ENCODE results near the gene XRCC5.

XRCC5 gene

DNA sequence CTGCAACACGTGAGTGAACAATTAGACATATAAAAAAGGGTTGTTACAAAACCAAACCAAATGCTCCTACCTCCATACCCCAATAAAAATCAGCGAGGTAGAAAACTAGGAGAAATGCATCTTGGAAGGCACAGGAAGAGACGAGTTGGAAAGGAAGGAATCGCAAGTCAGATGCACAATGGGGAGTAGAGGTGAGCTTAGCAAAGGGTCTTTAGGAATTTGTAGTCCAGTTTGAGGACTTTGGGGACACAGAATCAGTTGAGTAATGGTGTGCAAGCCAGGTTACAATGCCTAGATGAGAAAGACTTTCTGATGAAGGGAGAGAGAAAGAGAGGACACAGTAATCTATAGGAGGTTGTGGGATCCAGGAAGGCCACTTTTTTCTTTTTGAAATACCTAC lies 35.7 kb downstream of the XRCC5 start:
- Histone ChIP-seq H3K27ac (ENCODE audit: low read length) (no peak overlapping the region), H3K36me3 (ENCODE audit: control insufficient read depth in 1 of 2, insufficient read depth in 2 of 2, low read length in 2 of 2) (peaks cover 70 to 75% of the 10 kb centered on the region in 2 donors), H3K4me1 (ENCODE audit: control insufficient read depth in 1 of 2, insufficient read depth in 2 of 2, low read length in 2 of 2) (no peaks in the 10 kb centered on the region), H3K9me3 (ENCODE audit: control insufficient read depth in 1 of 2, low read length in 2 of 2) (no peaks in the 10 kb centered on the region), H3K27me3 (ENCODE audit: low read depth, low read length) (no peaks in the 10 kb centered on the region), H3K4me3 (ENCODE audit: low read depth in 1 of 2, low read length in 2 of 2) (no peak overlapping the region)

DNA sequence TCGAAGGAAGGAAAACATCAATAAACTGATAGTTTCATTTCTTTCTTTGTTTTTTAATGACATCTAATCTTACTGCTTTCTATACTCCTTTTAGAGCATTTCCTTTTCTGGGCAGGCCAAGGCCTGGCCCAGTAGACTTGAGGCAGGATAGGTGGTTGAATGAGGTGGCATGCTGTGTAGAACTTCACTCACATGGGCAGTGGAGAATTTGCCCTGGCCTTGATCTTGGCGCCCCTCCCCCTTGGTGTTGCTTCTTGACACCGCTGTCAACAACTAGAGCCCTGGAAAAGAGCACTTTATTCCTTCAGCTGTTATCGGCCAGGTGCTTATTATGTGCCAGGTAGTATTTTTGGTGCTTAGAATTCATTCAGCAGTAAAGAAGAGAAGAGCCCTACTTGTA lies 37.4 kb downstream of the XRCC5 start:
- Histone ChIP-seq H3K27me3 (ENCODE audit: low read depth, low read length) (no peaks in the 10 kb centered on the region), H3K9me3 (ENCODE audit: control insufficient read depth in 1 of 2, low read length in 2 of 2) (no peaks in the 10 kb centered on the region), H3K36me3 (ENCODE audit: control insufficient read depth in 1 of 2, insufficient read depth in 2 of 2, low read length in 2 of 2) (peaks cover 71 to 74% of the 10 kb centered on the region in 2 donors), H3K4me1 (ENCODE audit: control insufficient read depth in 1 of 2, insufficient read depth in 2 of 2, low read length in 2 of 2) (no peaks in the 10 kb centered on the region), H3K4me3 (ENCODE audit: low read depth in 1 of 2, low read length in 2 of 2) (no peak overlapping the region), H3K27ac (ENCODE audit: low read length) (no peak overlapping the region)

DNA sequence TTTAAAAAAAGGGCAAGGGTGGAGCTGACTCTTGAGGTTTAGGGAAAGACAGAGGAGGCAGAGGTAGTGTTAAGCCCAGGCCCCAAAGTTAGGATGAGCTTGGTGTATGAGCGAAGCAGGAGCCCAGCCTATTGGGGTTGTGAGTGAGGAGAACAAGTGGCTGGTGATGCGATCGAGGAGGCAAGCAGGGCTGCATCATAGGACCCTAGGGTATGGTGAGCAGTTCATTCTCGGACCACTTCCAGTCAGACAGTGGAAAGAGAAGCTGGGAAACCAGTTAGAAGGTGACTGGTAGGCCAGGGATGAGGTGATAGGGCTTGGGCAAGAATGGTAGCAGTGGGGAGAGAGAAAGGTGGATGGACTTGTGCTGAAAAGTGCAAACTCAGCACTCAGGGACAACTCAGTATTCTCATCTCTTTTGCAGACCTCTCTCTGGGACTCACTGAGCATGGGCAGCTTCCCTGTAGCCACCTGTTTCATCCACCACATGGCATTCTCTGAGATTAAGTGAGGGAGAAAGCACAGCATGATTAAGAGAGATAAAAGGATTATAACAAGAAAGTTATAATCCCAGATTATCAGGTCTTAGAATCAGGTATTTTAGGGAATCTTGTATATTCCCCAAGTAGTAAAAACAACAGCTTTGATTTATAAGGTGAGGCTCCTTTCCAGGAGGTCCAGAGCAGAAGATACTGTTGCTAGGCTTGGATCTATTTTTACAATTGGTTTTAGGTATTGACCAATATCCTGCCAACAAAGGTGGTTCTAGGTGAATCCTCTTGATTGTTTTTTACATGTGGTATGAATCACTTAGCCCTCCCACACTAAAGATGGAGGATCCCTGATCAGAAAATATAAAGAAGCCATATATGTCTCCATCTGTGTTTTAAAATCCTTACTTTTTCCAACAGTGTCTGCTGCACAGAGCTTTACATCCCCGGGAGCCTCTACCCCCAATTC lies 38.3 kb downstream of the XRCC5 start:
- no peaks in the 10 kb centered on the region for H3K27me3 ChIP-seq (ENCODE audit: low read depth, low read length)
- H3K4me3 ChIP-seq (ENCODE audit: low read depth in 1 of 2, low read length in 2 of 2) = no peak overlapping the region
- peaks cover 70 to 76% of the 10 kb centered on the region in 2 donors for H3K36me3 ChIP-seq (ENCODE audit: control insufficient read depth in 1 of 2, insufficient read depth in 2 of 2, low read length in 2 of 2)
- H3K9me3 ChIP-seq (ENCODE audit: control insufficient read depth in 1 of 2, low read length in 2 of 2) = no peaks in the 10 kb centered on the region
- H3K27ac ChIP-seq (ENCODE audit: low read length) = no peak overlapping the region
- H3K4me1 ChIP-seq (ENCODE audit: control insufficient read depth in 1 of 2, insufficient read depth in 2 of 2, low read length in 2 of 2) = no peaks in the 10 kb centered on the region

DNA sequence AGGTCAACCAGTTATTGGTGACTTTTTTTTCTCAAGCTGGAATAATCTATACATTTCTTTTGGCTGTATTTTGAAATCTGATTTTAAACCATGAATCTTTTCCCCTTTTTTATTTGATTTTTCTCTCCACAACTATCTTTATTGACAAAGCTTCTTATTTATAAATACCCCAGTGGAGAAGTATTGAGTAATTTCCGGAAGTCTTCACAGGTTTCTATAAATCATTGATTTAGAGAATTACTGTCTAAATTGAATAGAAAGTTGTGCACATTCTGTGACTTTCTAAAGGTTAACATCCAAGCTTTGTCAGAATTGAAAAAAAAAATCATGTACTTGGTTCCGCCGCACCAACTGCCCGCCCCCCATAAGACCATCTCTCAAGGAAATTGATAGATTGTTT lies 39.8 kb downstream of the XRCC5 start:
- Histone ChIP-seq H3K27ac (ENCODE audit: low read length) (no peak overlapping the region), H3K4me1 (ENCODE audit: control insufficient read depth in 1 of 2, insufficient read depth in 2 of 2, low read length in 2 of 2) (no peaks in the 10 kb centered on the region), H3K36me3 (ENCODE audit: control insufficient read depth in 1 of 2, insufficient read depth in 2 of 2, low read length in 2 of 2) (peaks cover 58 to 80% of the 10 kb centered on the region in 2 donors), H3K4me3 (ENCODE audit: low read depth in 1 of 2, low read length in 2 of 2) (no peak overlapping the region), H3K27me3 (ENCODE audit: low read depth, low read length) (no peaks in the 10 kb centered on the region), H3K9me3 (ENCODE audit: control insufficient read depth in 1 of 2, low read length in 2 of 2) (no peaks in the 10 kb centered on the region)

DNA sequence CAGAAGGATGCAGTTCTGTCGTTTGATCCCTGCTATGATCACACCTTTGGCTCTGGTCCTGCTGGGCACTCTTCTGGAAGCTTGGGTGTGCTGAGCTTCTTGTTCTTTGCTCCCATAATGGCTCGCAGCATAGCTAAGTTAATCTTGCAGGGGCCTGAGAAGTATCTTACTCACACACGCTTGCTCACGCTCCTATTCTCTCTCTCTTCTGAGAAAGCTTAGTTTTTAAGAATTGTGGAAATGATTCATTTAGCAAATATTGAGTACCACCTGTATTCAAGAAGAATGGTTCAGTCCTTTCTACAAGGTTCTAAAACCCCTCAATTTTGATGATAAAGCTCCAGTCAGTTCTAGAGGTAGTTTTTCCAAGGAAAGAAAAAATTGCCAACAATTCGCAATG lies 40.6 kb downstream of the XRCC5 start:
- Histone ChIP-seq H3K36me3 (ENCODE audit: control insufficient read depth in 1 of 2, insufficient read depth in 2 of 2, low read length in 2 of 2) (peaks cover 56 to 78% of the 10 kb centered on the region in 2 donors), H3K4me3 (ENCODE audit: low read depth in 1 of 2, low read length in 2 of 2) (no peak overlapping the region), H3K27me3 (ENCODE audit: low read depth, low read length) (no peaks in the 10 kb centered on the region), H3K9me3 (ENCODE audit: control insufficient read depth in 1 of 2, low read length in 2 of 2) (no peaks in the 10 kb centered on the region), H3K27ac (ENCODE audit: low read length) (no peak overlapping the region), H3K4me1 (ENCODE audit: control insufficient read depth in 1 of 2, insufficient read depth in 2 of 2, low read length in 2 of 2) (no peaks in the 10 kb centered on the region)

DNA sequence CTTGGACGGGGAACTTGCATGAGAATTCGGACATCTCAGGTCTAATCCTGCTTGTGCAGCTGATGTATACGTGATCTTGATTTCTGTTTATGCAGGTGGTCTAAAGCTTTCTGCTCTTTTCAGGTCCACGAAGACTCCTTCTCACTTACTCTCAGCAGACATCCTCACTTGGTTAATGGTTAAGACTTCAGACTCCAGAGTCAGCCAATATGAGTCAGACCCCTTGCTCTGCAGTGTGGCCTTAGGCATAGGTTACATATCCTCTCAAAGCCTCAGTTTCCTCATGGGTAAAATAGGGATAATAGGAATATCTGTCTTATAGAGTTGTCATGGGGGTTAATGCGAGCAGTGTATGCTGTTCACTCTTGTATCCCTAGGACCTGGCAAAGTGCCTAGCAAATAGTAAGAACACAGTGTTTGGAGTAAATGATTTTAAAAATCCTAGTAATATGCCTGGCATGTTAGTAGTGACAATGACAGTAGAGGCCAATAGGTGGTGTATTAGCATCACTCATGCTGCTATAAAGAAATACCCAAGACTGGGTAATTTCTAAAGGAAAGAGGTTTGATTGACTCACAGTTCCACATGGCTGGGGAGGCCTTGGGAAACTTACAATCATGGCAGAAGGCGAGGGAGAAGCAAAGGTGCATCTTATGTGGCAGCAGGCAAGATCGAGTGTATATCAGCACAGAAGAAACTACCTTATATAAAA lies 42.3 kb downstream of the XRCC5 start:
- Histone ChIP-seq H3K27ac (ENCODE audit: low read length) (no peak overlapping the region), H3K9me3 (ENCODE audit: control insufficient read depth in 1 of 2, low read length in 2 of 2) (no peaks in the 10 kb centered on the region), H3K4me3 (ENCODE audit: low read depth in 1 of 2, low read length in 2 of 2) (no peak overlapping the region), H3K27me3 (ENCODE audit: low read depth, low read length) (no peaks in the 10 kb centered on the region), H3K4me1 (ENCODE audit: control insufficient read depth in 1 of 2, insufficient read depth in 2 of 2, low read length in 2 of 2) (no peaks in the 10 kb centered on the region), H3K36me3 (ENCODE audit: control insufficient read depth in 1 of 2, insufficient read depth in 2 of 2, low read length in 2 of 2) (peaks cover 64 to 72% of the 10 kb centered on the region in 2 donors)

DNA sequence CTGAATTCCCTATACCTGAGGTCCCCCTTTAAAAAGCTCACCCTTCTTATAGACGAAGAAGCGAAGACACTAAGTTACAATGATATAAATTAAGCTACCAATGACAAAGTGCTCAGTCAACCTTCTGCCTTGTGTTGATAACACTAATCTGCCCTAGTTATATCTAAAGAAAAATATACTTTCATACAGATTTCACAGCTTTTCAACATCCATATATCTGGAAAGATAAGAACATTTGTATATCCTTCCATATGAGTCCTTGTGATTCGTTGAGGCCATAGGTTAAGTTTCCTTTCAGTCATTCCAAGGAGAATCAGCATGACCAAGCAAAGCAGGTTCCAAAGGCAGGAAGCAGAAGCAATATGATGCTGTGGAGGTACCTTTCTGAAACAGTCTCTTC lies 46.8 kb downstream of the XRCC5 start:
- Histone ChIP-seq H3K9me3 (ENCODE audit: control insufficient read depth in 1 of 2, low read length in 2 of 2) (no peaks in the 10 kb centered on the region), H3K27me3 (ENCODE audit: low read depth, low read length) (no peaks in the 10 kb centered on the region), H3K4me3 (ENCODE audit: low read depth in 1 of 2, low read length in 2 of 2) (no peak overlapping the region), H3K36me3 (ENCODE audit: control insufficient read depth in 1 of 2, insufficient read depth in 2 of 2, low read length in 2 of 2) (peaks cover 44 to 45% of the 10 kb centered on the region in 2 donors), H3K27ac (ENCODE audit: low read length) (no peak overlapping the region), H3K4me1 (ENCODE audit: control insufficient read depth in 1 of 2, insufficient read depth in 2 of 2, low read length in 2 of 2) (no peaks in the 10 kb centered on the region)

DNA sequence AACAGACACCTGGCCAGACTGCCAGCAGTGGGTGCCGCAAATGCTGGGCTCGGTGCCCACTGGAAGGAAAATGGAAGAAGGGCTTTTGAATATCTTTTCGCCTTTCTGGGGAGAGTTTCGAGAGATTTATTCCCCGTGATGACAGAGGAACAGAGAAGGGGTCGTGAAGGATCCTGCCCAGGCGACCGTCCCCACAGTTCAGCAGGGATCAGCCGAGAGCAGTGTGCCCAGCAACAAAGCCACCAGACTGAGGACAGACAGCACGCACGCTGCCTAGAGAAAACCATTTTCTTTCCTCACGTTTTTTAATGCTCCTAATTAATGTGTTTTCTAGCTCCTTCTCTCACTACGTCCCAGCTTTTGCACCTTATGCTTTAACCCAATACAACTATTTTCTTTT lies 47.7 kb downstream of the XRCC5 start:
- Histone ChIP-seq H3K4me3 (ENCODE audit: low read depth in 1 of 2, low read length in 2 of 2) (no peak overlapping the region), H3K27ac (ENCODE audit: low read length) (no peak overlapping the region), H3K27me3 (ENCODE audit: low read depth, low read length) (no peaks in the 10 kb centered on the region), H3K9me3 (ENCODE audit: control insufficient read depth in 1 of 2, low read length in 2 of 2) (no peaks in the 10 kb centered on the region), H3K36me3 (ENCODE audit: control insufficient read depth in 1 of 2, insufficient read depth in 2 of 2, low read length in 2 of 2) (peaks cover 44 to 45% of the 10 kb centered on the region in 2 donors), H3K4me1 (ENCODE audit: control insufficient read depth in 1 of 2, insufficient read depth in 2 of 2, low read length in 2 of 2) (no peaks in the 10 kb centered on the region)

DNA sequence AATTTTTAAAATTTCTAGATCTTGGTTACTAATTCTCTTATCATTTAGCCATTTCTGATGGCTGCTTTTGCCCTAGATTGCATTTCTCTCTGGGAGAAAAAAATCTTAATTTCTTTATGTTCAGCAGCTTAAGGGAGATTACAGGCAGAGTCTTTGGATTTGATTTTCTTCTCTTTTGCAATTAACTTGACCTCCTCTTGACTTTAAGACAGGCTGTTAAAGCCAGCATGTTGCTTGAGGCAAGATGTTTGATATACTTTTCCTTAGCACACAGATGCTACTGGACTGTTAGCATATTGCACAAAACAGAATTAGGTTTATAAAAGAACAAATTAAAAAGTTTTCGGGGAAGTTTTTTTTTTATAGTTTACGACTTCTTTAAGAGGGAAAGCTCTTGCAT lies 50.0 kb downstream of the XRCC5 start:
- H3K36me3 ChIP-seq (ENCODE audit: control insufficient read depth in 1 of 2, insufficient read depth in 2 of 2, low read length in 2 of 2) = peaks cover 47 to 63% of the 10 kb centered on the region in 2 donors
- H3K27me3 ChIP-seq (ENCODE audit: low read depth, low read length) = no peaks in the 10 kb centered on the region
- no peak overlapping the region for H3K27ac ChIP-seq (ENCODE audit: low read length)
- H3K9me3 ChIP-seq (ENCODE audit: control insufficient read depth in 1 of 2, low read length in 2 of 2) = no peaks in the 10 kb centered on the region
- peaks cover 0 to 9% of the 10 kb centered on the region in 2 donors for H3K4me1 ChIP-seq (ENCODE audit: control insufficient read depth in 1 of 2, insufficient read depth in 2 of 2, low read length in 2 of 2)
- H3K4me3 ChIP-seq (ENCODE audit: low read depth in 1 of 2, low read length in 2 of 2) = no peak overlapping the region

DNA sequence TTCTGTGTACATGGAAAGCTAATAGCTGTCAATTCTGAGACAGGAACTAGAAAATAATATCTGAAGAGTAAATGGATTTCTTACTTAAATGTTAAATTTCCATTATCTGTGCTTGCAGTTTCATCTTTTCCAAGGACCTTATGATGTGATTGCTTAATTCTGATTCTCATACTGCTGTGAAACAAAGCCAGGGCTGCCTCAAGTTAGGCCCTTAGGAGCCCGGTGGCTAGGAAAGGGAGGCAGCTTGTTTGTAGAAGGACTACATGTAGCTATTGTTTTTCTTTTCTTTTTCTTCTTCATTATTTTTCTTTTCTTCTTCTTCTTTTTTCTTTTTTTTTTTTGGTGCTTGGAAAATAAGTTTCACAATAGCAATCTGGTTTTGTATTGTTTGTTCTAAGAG lies 50.5 kb downstream of the XRCC5 start:
- Histone ChIP-seq H3K9me3 (ENCODE audit: control insufficient read depth in 1 of 2, low read length in 2 of 2) (no peaks in the 10 kb centered on the region), H3K36me3 (ENCODE audit: control insufficient read depth in 1 of 2, insufficient read depth in 2 of 2, low read length in 2 of 2) (peaks cover 49 to 64% of the 10 kb centered on the region in 2 donors), H3K27ac (ENCODE audit: low read length) (no peak overlapping the region), H3K4me1 (ENCODE audit: control insufficient read depth in 1 of 2, insufficient read depth in 2 of 2, low read length in 2 of 2) (peaks cover 0 to 9% of the 10 kb centered on the region in 2 donors), H3K27me3 (ENCODE audit: low read depth, low read length) (no peaks in the 10 kb centered on the region), H3K4me3 (ENCODE audit: low read depth in 1 of 2, low read length in 2 of 2) (no peak overlapping the region)

DNA sequence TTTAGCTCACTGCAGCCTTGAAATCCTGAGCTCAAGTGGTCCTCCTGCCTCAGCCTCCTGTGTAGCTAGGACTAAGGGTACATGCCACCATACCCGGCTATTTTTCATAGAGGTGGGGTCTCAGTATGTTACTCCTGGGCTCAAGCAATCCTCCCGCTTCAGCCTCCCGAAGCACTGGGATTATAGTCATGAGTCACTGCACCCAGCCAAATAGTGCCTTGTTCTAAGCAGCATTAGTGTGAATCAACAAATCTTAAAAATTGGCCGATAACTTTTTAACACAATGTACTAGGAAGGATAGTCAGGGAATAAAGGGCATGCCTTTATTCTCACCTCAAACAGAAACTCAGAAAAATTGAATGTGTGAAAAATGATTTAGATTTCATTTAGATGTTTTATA lies 51.6 kb downstream of the XRCC5 start:
- H3K4me3 ChIP-seq (ENCODE audit: low read depth in 1 of 2, low read length in 2 of 2) = no peak overlapping the region
- peaks cover 55 to 66% of the 10 kb centered on the region in 2 donors for H3K36me3 ChIP-seq (ENCODE audit: control insufficient read depth in 1 of 2, insufficient read depth in 2 of 2, low read length in 2 of 2)
- peaks cover 0 to 9% of the 10 kb centered on the region in 2 donors for H3K4me1 ChIP-seq (ENCODE audit: control insufficient read depth in 1 of 2, insufficient read depth in 2 of 2, low read length in 2 of 2)
- no peaks in the 10 kb centered on the region for H3K9me3 ChIP-seq (ENCODE audit: control insufficient read depth in 1 of 2, low read length in 2 of 2)
- H3K27ac ChIP-seq (ENCODE audit: low read length) = no peak overlapping the region
- H3K27me3 ChIP-seq (ENCODE audit: low read depth, low read length) = no peaks in the 10 kb centered on the region

Data from muscle layer of duodenum (tissue), 2 donors.